HPDE6-E6E7 (cell line): Measurements from ENCODE around the gene RBM15B.

Experiments
- DNase-seq: peaks from one replicate; pipeline ENCODE4 v3.0.0; 2011; ENCODE audit warnings: missing footprints; ENCODE audit errors: extremely low spot score

The RBM15B gene

GRCh38 chr3:51445544-51446280, 54.6 kb downstream of the RBM15B start:
- DNase-seq: no peak
